Measurements from ENCODE around the gene ADGRA1. TPM values are rescaled to one million over a fixed set of nuclear protein-coding genes. Genes with fewer than 3 reads are reported as not detected.

The ADGRA1 gene
- total and polyA plus RNA-seq, 10 of the 15 experiments (the other 5 are each of a cell fraction or from before 2014, with no cell fraction given), result not detected

- ChIA-PET RAD21 (ENCODE audit: unreplicated experiment) (no interaction called here), SMC1A (ENCODE audit: uncharacterized antibody, unreplicated experiment) (no interaction called here), CTCF (no interaction called here), POLR2A (no interaction called here)
- no peaks in the 10 kb centered on the region for H4K20me1 ChIP-seq (ENCODE audit: control insufficient read depth, insufficient read depth)
- no peak overlapping the region for H3K4me2 ChIP-seq (ENCODE audit: control insufficient read depth, insufficient read depth)
- H3K79me2 ChIP-seq (ENCODE audit: control insufficient read depth, insufficient read depth, low read length), result no peaks in the 10 kb centered on the region
- no peak for DNase-seq (ENCODE audit: low read depth, low spot score)
- no peak overlapping the region for H3K4me3 ChIP-seq
- FAIRE-seq, result no peak
- no peak overlapping the region for H3K9ac ChIP-seq (ENCODE audit: control insufficient read depth, insufficient read depth, low read length)
- H3K4me1 ChIP-seq (ENCODE audit: control insufficient read depth, insufficient read depth, low read length), result no peaks in the 10 kb centered on the region
- 50% methylated on average over 17 of the region's 18 CpGs for WGBS (ENCODE audit: insufficient coverage, insufficient replicate concordance, low lambda C conversion rate, missing lambda C conversion rate)
- in situ Hi-C loops (cut with MboI) (no loop called here), intact Hi-C loops (cut with micrococcal nuclease; ENCODE audit: unreplicated experiment) (no loop called here)
- no peak overlapping the region for H3K27ac ChIP-seq (ENCODE audit: control insufficient read depth, insufficient read depth)
- H3K36me3 ChIP-seq (ENCODE audit: control insufficient read depth in 2 of 2, insufficient read depth in 2 of 2, low read length in 1 of 2), result no peaks in the 10 kb centered on the region
- H3K9me3 ChIP-seq (replicated peaks; ENCODE audit: control insufficient read depth, insufficient read depth, low read length), result no peaks in the 10 kb centered on the region; the same call in 2 of the 3 replicates
- no TSS peak for BruUV-seq (replicated peaks)
- no peak for ATAC-seq
- TF ChIP-seq SKIL (IDR thresholded peaks at IDR 0.05; ENCODE audit: low read depth, poor library complexity, severe bottlenecking) (no peak), JUNB (IDR thresholded peaks at IDR 0.05) (no peak), CHD4 (IDR thresholded peaks at IDR 0.05) (no peak), USF2 (IDR thresholded peaks at IDR 0.05; ENCODE audit: borderline replicate concordance, low read depth, low read length) (no peak), HDAC6 (IDR thresholded peaks at IDR 0.05; ENCODE audit: unreplicated experiment) (no peak), GABPA (IDR thresholded peaks at IDR 0.05; ENCODE audit: low read depth) (no peak), FOXM1 (IDR thresholded peaks at IDR 0.05; ENCODE audit: low read depth, low read length) (no peak), TCF12 (IDR thresholded peaks at IDR 0.05; ENCODE audit: low read depth, low read length) (no peak), MAX (IDR thresholded peaks at IDR 0.05; ENCODE audit: low read depth, low read length) (no peak), IKZF2 (IDR thresholded peaks at IDR 0.05) (no peak), ZBED1 (IDR thresholded peaks at IDR 0.05; ENCODE audit: borderline replicate concordance) (no peak), BCL11A (IDR thresholded peaks at IDR 0.05; ENCODE audit: low read depth, low read length) (no peak), SUPT20H (IDR thresholded peaks at IDR 0.05; ENCODE audit: borderline replicate concordance, control insufficient read depth, low read depth, low read length) (no peak), IRF3 (IDR thresholded peaks at IDR 0.05) (no peak), NRF1 (conservative IDR thresholded peaks at IDR 0.05; ENCODE audit: low read depth, low read length) (no peak), SIX5 (IDR thresholded peaks at IDR 0.05; ENCODE audit: low read depth, low read length, severe bottlenecking) (no peak), NBN (IDR thresholded peaks at IDR 0.05) (no peak)
- no peaks in the 10 kb centered on the region for H3K27me3 ChIP-seq (replicated peaks in 1 of 2; ENCODE audit: control insufficient read depth in 2 of 2, insufficient read depth in 2 of 2, low read length in 1 of 2)
- H2AFZ ChIP-seq (ENCODE audit: control insufficient read depth, low read depth, low read length), result no peak overlapping the region
Measured at GRCh38 chr10:133060022-133060421, 27.7 kb upstream of the ADGRA1 start.
